ENCODE results near the gene RBX1.

DNA sequence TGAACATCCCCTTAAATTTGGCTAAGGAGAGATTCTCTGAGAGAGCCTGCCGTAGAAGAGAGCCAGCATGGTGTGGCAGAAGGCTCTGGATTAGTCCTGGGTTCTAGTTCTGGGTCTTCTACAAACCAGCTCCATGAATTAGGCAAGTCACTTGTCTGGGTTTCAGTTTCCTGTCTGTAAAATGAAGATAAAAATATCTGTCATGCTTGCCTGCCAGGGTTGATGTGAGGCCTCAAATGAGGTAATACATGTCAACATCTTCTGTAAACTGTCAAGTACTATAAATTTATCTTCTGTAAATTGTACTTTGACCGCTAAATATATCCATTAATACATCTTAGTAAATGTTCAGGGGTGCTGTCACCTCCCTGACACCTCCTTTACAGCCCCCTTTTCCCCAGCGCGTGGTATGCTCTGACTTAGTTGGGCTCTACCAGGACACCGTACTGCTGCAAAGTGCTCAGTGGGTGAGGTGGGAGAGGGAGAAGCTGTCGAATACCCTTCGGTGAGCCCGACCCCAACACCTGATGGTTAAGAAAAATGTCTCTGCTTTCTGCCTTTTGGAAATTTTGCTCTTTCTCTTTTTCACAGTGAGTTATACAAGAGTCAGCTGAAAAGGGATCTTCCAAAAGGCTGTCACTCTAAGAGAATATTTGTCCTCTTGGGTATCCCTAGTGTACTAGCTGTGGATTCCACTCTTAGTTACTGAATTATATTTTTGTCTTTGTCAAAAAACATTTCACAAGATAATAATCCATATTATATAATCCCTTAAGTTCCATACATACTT lies 15.0 kb downstream of the RBX1 start:
- TF ChIP-seq, protein P1, sequence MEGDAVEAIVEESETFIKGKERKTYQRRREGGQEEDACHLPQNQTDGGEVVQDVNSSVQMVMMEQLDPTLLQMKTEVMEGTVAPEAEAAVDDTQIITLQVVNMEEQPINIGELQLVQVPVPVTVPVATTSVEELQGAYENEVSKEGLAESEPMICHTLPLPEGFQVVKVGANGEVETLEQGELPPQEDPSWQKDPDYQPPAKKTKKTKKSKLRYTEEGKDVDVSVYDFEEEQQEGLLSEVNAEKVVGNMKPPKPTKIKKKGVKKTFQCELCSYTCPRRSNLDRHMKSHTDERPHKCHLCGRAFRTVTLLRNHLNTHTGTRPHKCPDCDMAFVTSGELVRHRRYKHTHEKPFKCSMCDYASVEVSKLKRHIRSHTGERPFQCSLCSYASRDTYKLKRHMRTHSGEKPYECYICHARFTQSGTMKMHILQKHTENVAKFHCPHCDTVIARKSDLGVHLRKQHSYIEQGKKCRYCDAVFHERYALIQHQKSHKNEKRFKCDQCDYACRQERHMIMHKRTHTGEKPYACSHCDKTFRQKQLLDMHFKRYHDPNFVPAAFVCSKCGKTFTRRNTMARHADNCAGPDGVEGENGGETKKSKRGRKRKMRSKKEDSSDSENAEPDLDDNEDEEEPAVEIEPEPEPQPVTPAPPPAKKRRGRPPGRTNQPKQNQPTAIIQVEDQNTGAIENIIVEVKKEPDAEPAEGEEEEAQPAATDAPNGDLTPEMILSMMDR (conservative IDR thresholded peaks at IDR 0.05; ENCODE audit: low read length): no peak
- no peak for TF ChIP-seq EZH2phosphoT487 (IDR thresholded peaks at IDR 0.05; ENCODE audit: borderline replicate concordance)
